Measurements from ENCODE around the gene GGT6.

GGT6 gene

GRCh38 chr17:4576161-4576558 lies 15.8 kb upstream of the GGT6 start:
- DNase-seq (ENCODE audit: low read depth in 2 of 2) = no peak

- no peak for DNase-seq (ENCODE audit: low read depth in 2 of 2)
These were observed 14.2 kb upstream of the GGT6 start for GRCh38 chr17:4574448-4575045.

- DNase-seq (ENCODE audit: low read depth in 2 of 2) = peak; percentile 56 to 58
These were observed 13.3 kb upstream of the GGT6 start for GRCh38 chr17:4573669-4574068.

GRCh38 chr17:4573115-4573514 lies 12.7 kb upstream of the GGT6 start:
- no peak for DNase-seq (ENCODE audit: low read depth in 2 of 2)

GRCh38 chr17:4572131-4572530 lies 11.8 kb upstream of the GGT6 start:
- DNase-seq (ENCODE audit: low read depth in 2 of 2) = no peak

- DNase-seq (ENCODE audit: low read depth in 2 of 2) = no peak
These were observed 9.2 kb upstream of the GGT6 start for GRCh38 chr17:4569591-4569990.

GRCh38 chr17:4566785-4567184 lies 6.4 kb upstream of the GGT6 start:
- DNase-seq (ENCODE audit: low read depth in 2 of 2) = peak in 1 of 2 experiments; percentile 40

- DNase-seq (ENCODE audit: low read depth in 2 of 2) = peak; percentile 28 to 54
These were observed 5.1 kb upstream of the GGT6 start for GRCh38 chr17:4565209-4566141.

- no peak for DNase-seq (ENCODE audit: low read depth in 2 of 2)
These were observed 1.9 kb upstream of the GGT6 start for GRCh38 chr17:4562015-4562969.

- DNase-seq (ENCODE audit: low read depth in 2 of 2) = no peak
These were observed 470 bp upstream of the GGT6 start for GRCh38 chr17:4560837-4561256.

- no peak for DNase-seq (ENCODE audit: low read depth in 2 of 2)
These were observed 411 bp downstream of the GGT6 start for GRCh38 chr17:4559966-4560365.

- no peak for DNase-seq (ENCODE audit: low read depth in 2 of 2)
These were observed 1.1 kb downstream of the GGT6 start for GRCh38 chr17:4559139-4559791.

- no peak for DNase-seq (ENCODE audit: low read depth in 2 of 2)
These were observed 1.9 kb downstream of the GGT6 start for GRCh38 chr17:4558347-4558971.

GRCh38 chr17:4557626-4558346 lies 2.6 kb downstream of the GGT6 start:
- no peak for DNase-seq (ENCODE audit: low read depth in 2 of 2)

GRCh38 chr17:4556996-4557395 lies 3.4 kb downstream of the GGT6 start:
- no peak for DNase-seq (ENCODE audit: low read depth in 2 of 2)

- no peak for DNase-seq (ENCODE audit: low read depth in 2 of 2)
These were observed 4.3 kb downstream of the GGT6 start for GRCh38 chr17:4555873-4556759.

GRCh38 chr17:4554997-4555799 lies 5.2 kb downstream of the GGT6 start, which contains the start of gene MYBBP1A:
TSS of gene MYBBP1A (minus strand) at chr17:4555384. CDS start at chr17:4555324, 60 bp downstream.
- DNase-seq (ENCODE audit: low read depth in 2 of 2) = peak; percentile 96

- no peak for DNase-seq (ENCODE audit: low read depth in 2 of 2)
These were observed 5.9 kb downstream of the GGT6 start for GRCh38 chr17:4554441-4554996.
